HepG2 (cell line): ENCODE results near the gene NT5C2. TPM values are rescaled to one million over a fixed set of nuclear protein-coding genes. Genes with fewer than 3 reads are reported as not detected.

Source experiments
- ATF4 ChIP-seq, 2 experiments: fragments of 450-650 bp in 1 of 2; sonication (generic) in 1 of 2; formaldehyde crosslinking; IDR thresholded peaks; 2 replicates each; pipeline versions ENCODE4 v1.5.0 to v1.8.0; 2020 to 2022; ENCODE audit warnings: mild to moderate bottlenecking in 1 of 2, missing genetic modification reagents in 1 of 2
- CEBPB ChIP-seq: IDR thresholded peaks from 2 replicates; pipeline ENCODE4 v1.6.1; 2011; ENCODE audit warnings: low read depth, low read length, improper control_type of control experiment, borderline replicate concordance
- CEBPG ChIP-seq: IDR thresholded peaks from 2 replicates; pipeline ENCODE4 v1.6.1; 2016
- DMAP1 ChIP-seq: IDR thresholded peaks from 2 replicates; pipeline ENCODE4 v1.6.1; 2016
- ELF1 ChIP-seq: sonication (generic); formaldehyde crosslinking; IDR thresholded peaks from 2 replicates; pipeline ENCODE4 v1.4.0; 2020; ENCODE audit warnings: missing genetic modification reagents
- FOXJ3 ChIP-seq: sonication (generic); formaldehyde crosslinking; IDR thresholded peaks from 2 replicates; pipeline ENCODE4 v1.4.0; 2020; ENCODE audit warnings: missing genetic modification reagents, mild to moderate bottlenecking, borderline replicate concordance
- FOXK1 ChIP-seq: sonication (generic); formaldehyde crosslinking; IDR thresholded peaks from 2 replicates; pipeline ENCODE4 v1.4.0; 2020; ENCODE audit warnings: low read depth, missing genetic modification reagents, borderline replicate concordance
- FOXK2 ChIP-seq: fragments of 450-650 bp; IDR thresholded peaks from 2 replicates; pipeline ENCODE4 v1.6.1; 2016
- HMG20A ChIP-seq: IDR thresholded peaks from 2 replicates; pipeline ENCODE4 v1.6.1; 2016; ENCODE audit warnings: borderline replicate concordance
- NFYC ChIP-seq: IDR thresholded peaks from 2 replicates; pipeline ENCODE4 v1.6.1; 2016; ENCODE audit warnings: missing genetic modification reagents, missing compliant biosample characterization
- ONECUT2 ChIP-seq: sonication (generic); formaldehyde crosslinking; IDR thresholded peaks from 2 replicates; pipeline ENCODE4 v1.4.0; 2020; ENCODE audit warnings: missing genetic modification reagents
- RFX3 ChIP-seq: IDR thresholded peaks from 2 replicates; pipeline ENCODE4 v1.6.1; 2016; ENCODE audit warnings: missing biosample characterization, missing genetic modification reagents
- SALL1 ChIP-seq: sonication (generic); formaldehyde crosslinking; IDR thresholded peaks from 2 replicates; pipeline ENCODE4 v1.8.0; 2022; ENCODE audit warnings: mild to moderate bottlenecking, missing genetic modification reagents
- SOX6 ChIP-seq, 2 experiments: fragments of 450-650 bp in 1 of 2; sonication (generic) in 1 of 2; formaldehyde crosslinking in 1 of 2; IDR thresholded peaks; 2 replicates each; pipeline versions ENCODE4 v1.4.0 to v1.6.1; 2017 to 2020; ENCODE audit warnings: antibody characterized with exemption in 1 of 2, mild to moderate bottlenecking in 1 of 2, missing genetic modification reagents in 1 of 2
- ZBTB43 ChIP-seq: sonication (generic); formaldehyde crosslinking; conservative IDR thresholded peaks from 2 replicates; pipeline ENCODE4 v1.4.0; 2020; ENCODE audit warnings: missing genetic modification reagents
- ZNF280D ChIP-seq: sonication (generic); formaldehyde crosslinking; IDR thresholded peaks from 2 replicates; pipeline ENCODE4 v1.5.1; 2020; ENCODE audit warnings: mild to moderate bottlenecking, missing genetic modification reagents
- ZNF282 ChIP-seq: fragments of 450-650 bp; IDR thresholded peaks from 2 replicates; pipeline ENCODE4 v1.6.1; 2018; ENCODE audit not compliant: partially characterized antibody
- polyA plus RNA-seq, 8 experiments: library from polyadenylated mRNA; depleted of rRNA in 3 of 8; stranded (reverse) in 7 of 8; unstranded in 1 of 8; fragments of >200 nt; fragmentation: Illumina TruSeq in 4 of 8; extraction: Trizol in 4 of 8; gene quantifications; 2 replicates each; pipeline versions ENCODE4 v1.2.1 to v1.2.3, GENCODE V29; 2011 to 2016; ENCODE audit warnings: low read depth in 4 of 8, missing spikeins in 1 of 8, mixed read lengths in 1 of 8; ENCODE audit not compliant: insufficient read depth in 1 of 8
- total RNA-seq, 5 experiments: library from RNA; depleted of rRNA; stranded (reverse); fragments of >200 nt; fragmentation: Illumina TruSeq; extraction: Trizol; gene quantifications; 2 replicates each; pipeline ENCODE4 v1.2.3, GENCODE V29; 2016; ENCODE audit warnings: low read depth in 1 of 5

Gene NT5C2
- total and polyA plus RNA-seq, 2 of the 13 experiments (the other 11 are each of a cell fraction or from before 2014, with no cell fraction given): 40.6 to 55.2 TPM

GRCh38 chr10:103204353-103205255 lies 11.5 kb upstream of the NT5C2 start (continued):
- TF ChIP-seq ZNF282: no peak
- TF ChIP-seq ONECUT2 (CRISPR knock-in tag): peak; percentile 90
- peak in 1 of 2 experiments; percentile 64; a peak in 1 of 4 replicates for TF ChIP-seq ATF4 (CRISPR knock-in tag; IDR thresholded peaks at IDR 0.05)
- TF ChIP-seq ZBTB43 (CRISPR knock-in tag): no peak
- TF ChIP-seq SOX6 (IDR thresholded peaks at IDR 0.05): no peak
- peak; percentile 67 for TF ChIP-seq SOX6 (CRISPR knock-in tag; IDR thresholded peaks at IDR 0.05)
- 0 out of 2 replicates have a peak, but pooled peaks have one; percentile 23 for TF ChIP-seq ZNF280D
- TF ChIP-seq ELF1 (CRISPR knock-in tag): no peak
- TF ChIP-seq FOXK1 (CRISPR knock-in tag): no peak
- peak; percentile 35; the same call in 1 of the 2 replicates for TF ChIP-seq NFYC (CRISPR knock-in tag)
- TF ChIP-seq FOXJ3 (CRISPR knock-in tag): 0 out of 2 replicates have a peak, but pooled peaks have one; percentile 25
- peak; percentile 88 for TF ChIP-seq RFX3 (CRISPR knock-in tag)
- TF ChIP-seq HMG20A (CRISPR knock-in tag): peak; percentile 24; the same call in 1 of the 2 replicates
- TF ChIP-seq SALL1 (CRISPR knock-in tag): peak; percentile 69
- peak; percentile 9; the same call in 1 of the 2 replicates for TF ChIP-seq FOXK2
- peak; percentile 60; the same call in 1 of the 2 replicates for TF ChIP-seq CEBPB
- peak; percentile 63 for TF ChIP-seq CEBPG (CRISPR knock-in tag)
- TF ChIP-seq DMAP1: no peak
